GM19351 (cell line): ENCODE data around the gene JMJD1C.

Experiments
- ATAC-seq: cut with Tn5 transposase; IDR thresholded peaks from one replicate; pipeline ENCODE4 v1.9.1; 2021; ENCODE audit warnings: mild to moderate bottlenecking, moderate library complexity; ENCODE audit not compliant: unreplicated experiment

Gene JMJD1C

GRCh38 chr10:63439607-63440006 is 26.2 kb downstream of the JMJD1C start:
- no peak for ATAC-seq

GRCh38 chr10:63438506-63439498 is 27.0 kb downstream of the JMJD1C start:
- ATAC-seq: no peak

GRCh38 chr10:63437116-63437949 is 28.4 kb downstream of the JMJD1C start:
- ATAC-seq: no peak

- ATAC-seq: no peak
Observed at GRCh38 chr10:63436225-63436624, 29.6 kb downstream of the JMJD1C start.

- ATAC-seq: no peak
Observed at GRCh38 chr10:63434866-63435854, 30.6 kb downstream of the JMJD1C start.

- ATAC-seq: peak; percentile 43
Observed at GRCh38 chr10:63431962-63432797, 33.6 kb downstream of the JMJD1C start.

- no peak for ATAC-seq
Observed at GRCh38 chr10:63430999-63431356, 34.8 kb downstream of the JMJD1C start.

GRCh38 chr10:63430091-63430998 is 35.4 kb downstream of the JMJD1C start:
- no peak for ATAC-seq

GRCh38 chr10:63429281-63429680 is 36.5 kb downstream of the JMJD1C start:
- no peak for ATAC-seq

- ATAC-seq: no peak
Observed at GRCh38 chr10:63427013-63427412, 38.8 kb downstream of the JMJD1C start.

- no peak for ATAC-seq
Observed at GRCh38 chr10:63425512-63425911, 40.3 kb downstream of the JMJD1C start.

GRCh38 chr10:63424576-63424975 is 41.2 kb downstream of the JMJD1C start:
- no peak for ATAC-seq

- ATAC-seq: no peak
Observed at GRCh38 chr10:63423494-63423893, 42.3 kb downstream of the JMJD1C start.

- ATAC-seq: peak; percentile 99
Observed at GRCh38 chr10:63421591-63421990, 44.2 kb downstream of the JMJD1C start.

- no peak for ATAC-seq
Observed at GRCh38 chr10:63416376-63416775, 49.4 kb downstream of the JMJD1C start.

GRCh38 chr10:63415640-63416244 is 50.0 kb downstream of the JMJD1C start:
- no peak for ATAC-seq

- no peak for ATAC-seq
Observed at GRCh38 chr10:63414481-63415260, 51.1 kb downstream of the JMJD1C start.
